A204.1 (cell line): ENCODE measurements around the gene RAI2.

Experiments used
- FAIRE-seq: peaks from 2 replicates; lab custom pipeline; 2012; peaks lifted over from hg19 to GRCh38; lab: Jason Lieb, UNC

Gene RAI2

DNA sequence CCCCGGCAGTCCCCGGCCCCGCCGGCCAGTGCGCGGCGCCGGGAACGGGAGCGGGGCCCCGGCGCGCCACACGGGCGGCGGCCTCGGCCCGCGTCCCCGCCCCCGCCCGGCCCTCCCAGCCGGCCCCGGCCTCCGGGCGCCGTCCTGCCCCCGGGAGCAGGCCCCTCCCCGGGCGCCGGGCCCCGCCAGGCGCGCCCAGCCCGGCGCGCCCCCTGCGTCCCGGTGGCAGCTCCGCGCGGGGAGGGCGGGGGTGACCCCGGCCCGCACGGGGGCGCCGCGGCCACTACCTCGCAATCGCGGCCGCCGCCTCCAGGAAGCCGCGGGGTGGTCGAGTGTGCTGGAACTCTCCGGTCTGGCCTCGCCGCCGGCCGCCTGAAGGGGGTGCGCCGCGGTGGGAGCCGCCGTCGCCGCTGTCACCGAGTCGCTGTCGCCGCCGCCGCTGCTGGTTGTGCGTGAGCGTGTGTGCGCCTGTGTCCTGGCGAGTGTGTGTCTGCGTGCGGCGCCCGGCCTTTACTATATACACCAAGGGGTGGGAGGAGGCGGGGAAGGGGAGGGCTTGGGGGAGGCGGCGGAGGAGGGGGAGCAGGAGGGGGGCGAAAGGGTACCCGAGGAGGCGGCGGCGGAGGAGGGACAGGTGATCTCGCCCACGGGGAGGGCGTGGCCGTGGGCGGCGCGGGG lies at the start of gene RAI2:
Gene RAI2 (minus strand): TSS at position 488 of the 678 bp plus-strand sequence. CDS start 59,288 bp downstream, outside the sequence.
- FAIRE-seq: no peak

DNA sequence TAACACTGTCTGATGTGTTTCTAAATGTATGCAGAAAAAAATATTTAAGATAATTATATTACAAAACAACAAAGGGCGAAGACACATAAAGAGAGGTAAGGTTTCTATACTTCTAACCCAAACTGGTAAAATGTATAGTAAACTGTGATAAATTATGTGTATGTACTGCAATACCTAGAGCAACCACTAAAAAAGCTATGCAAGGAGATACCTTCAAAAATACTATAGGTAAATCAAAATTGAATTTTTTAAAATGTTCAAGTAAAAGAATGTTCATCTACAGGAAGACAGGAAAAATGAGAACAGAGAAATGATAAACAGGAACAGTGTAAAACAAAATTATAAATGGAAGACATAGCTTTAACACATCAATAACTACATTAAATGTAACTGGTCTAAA lies 27.3 kb upstream of the RAI2 start:
- peak; percentile 65 for FAIRE-seq

GRCh38 chrX:17882680-17883079 lies 21.6 kb upstream of the RAI2 start:
- no peak for FAIRE-seq

DNA sequence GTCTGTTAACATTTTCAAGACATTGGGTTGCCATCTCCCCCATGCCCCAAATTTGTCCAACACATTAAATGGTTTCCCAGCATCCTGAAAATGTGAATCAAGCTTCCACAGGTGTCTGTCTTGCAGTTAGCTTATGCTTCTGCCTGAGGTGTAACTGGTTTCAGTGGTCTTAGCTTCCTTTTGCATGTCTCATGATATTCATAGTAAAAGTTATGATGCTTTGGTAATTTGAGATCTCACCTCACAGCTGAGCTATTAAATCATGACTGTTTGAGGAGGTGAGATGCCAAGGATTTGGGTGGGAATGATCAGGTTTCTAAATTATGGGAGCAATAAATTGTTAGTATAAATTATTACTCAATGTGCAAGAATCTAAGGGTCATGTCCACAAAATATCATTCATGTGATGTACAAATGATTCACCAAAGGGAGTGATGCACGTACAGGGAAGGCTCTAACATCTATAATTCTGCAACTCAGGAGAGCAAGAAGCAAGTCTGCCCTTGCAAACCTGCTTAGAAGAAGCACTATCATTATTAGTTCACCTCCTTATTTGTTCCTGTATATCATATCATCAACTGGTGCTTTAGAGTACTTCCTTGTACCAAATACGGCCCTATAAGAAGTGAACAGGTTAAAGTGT lies 17.1 kb upstream of the RAI2 start:
- no peak for FAIRE-seq

DNA sequence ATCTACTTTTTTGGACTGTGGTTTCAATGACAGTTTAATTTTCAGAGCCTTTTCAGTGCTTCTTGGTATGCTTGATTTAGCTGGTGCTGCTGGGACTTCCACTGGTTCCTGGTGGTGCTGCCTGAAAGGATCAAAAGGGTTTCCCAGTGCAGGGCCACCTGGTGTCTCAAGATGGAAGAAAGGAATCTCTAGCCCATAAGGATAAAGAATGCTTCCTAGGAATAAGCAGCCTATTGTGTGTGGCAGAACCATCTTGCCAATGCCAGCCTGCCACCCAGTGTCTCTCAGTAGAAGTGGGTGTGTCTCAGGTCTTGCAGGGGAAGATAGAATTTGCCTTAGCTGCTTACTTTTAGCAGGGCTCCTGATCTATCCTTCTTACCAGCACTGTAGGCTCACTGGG lies 15.0 kb upstream of the RAI2 start:
- no peak for FAIRE-seq

- FAIRE-seq: no peak
Observed at GRCh38 chrX:17869580-17869979, 8.5 kb upstream of the RAI2 start.

DNA sequence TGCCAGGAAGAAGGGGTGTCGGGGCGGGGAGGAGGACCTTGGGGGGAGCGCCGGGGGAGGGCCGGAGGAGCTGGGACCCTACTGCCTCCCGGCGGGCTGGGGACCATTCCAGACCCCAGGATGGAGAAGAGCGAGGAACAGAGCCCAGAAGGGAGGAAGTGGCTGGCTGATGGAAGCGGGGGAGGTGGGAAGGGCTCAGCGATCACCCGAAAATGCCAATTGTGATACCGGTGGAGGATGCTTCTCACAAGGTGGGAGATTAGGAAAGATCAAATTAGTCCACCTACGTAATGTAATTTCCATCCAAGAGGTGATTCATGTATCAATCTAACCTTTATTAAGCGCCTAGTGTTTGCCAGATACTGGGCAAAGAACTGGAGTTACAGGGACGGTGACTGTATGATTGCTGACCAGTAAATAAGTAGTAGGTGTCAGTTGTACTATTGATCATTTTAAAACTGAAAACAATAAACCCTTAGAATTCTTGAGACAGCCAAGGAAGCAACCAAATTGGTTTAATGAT lies 452 bp upstream of the RAI2 start:
- FAIRE-seq: no peak

- no peak for FAIRE-seq
Observed at GRCh38 chrX:17860179-17860780, 818 bp downstream of the RAI2 start.

DNA sequence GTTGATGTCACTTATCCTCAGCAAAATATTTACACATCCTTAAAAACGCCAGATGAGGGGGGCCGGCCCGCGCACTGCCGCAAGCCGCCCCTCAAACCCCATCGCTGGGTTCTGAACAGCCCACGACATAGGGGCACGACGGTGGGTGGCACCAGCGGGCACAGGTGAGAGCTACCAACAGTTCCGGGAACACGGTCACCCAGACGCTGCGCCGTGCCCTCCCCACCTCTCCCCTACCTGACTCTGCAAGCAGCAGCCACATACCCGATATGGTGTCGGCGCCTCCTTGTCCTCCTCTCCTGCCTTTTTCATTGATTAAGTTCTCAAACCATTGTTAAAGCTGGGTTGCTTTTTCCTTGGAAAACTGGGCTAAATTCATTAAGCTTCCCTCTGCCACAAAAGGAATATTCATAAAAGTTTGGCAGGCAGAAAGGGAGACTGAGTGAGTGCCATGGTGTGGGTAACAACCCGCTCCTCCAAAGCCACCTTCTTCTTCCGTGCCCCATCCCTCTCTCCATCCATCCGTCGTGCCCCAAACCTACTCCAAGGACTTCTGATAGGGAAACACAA lies 1.4 kb downstream of the RAI2 start:
- no peak for FAIRE-seq

DNA sequence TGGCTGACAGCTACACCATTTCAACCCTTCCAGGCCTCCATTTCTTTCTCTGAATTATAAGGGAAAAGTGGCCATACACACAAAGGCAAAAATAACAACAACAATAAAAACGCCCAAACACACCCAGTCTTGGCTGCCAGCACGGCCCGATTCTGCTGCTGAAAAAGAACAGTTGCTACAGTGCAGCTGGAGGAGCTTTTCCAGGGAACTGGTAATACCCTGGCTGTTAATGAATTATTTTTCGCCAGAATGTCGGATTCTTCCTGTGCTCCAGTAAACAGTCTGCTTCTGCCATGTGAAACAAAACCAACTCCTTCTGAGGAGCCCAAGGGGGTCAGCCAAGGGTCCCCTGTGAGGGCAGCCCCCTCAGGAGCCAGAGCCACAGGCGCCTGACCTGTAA lies 6.6 kb downstream of the RAI2 start:
- FAIRE-seq: no peak

DNA sequence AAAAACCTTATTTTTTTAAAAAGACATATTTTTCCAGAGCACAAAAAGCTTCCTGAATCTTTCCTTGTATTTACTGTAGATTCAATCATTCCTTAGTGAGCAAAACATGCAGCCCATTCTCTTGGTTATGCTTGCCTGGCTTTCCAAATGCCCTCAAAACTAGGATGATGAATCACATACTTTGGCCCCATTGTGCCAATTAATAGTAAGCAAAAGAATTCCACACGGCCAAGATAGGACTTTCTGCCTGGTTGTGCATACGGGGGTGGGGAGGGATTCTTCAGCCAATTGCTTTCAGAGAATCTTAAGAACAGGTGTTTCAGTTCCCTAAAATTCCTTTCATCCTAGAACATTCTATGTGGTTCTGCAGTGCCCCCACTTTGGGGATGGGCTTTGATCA lies 7.0 kb downstream of the RAI2 start:
- FAIRE-seq: no peak

DNA sequence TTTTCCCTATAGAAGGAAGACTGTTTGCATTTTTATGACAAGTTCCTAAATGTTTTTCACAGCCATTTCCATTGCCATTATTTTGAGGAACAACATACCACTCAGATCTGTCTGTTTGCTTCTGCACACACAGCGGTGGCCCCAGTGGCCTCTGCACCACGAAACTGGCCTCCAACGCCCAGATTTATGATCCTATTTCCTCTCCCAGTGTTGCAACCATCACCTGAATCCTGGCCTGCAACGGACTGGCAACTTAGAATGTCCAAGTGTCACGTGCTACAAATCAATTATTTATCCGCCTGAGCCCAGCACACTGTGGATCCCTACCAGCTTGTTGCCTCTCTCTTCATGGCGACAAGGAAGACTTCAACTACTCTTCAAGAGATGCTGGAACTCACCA lies 9.2 kb downstream of the RAI2 start:
- FAIRE-seq: no peak

- no peak for FAIRE-seq
Observed at GRCh38 chrX:17848545-17849265, 12.4 kb downstream of the RAI2 start.

DNA sequence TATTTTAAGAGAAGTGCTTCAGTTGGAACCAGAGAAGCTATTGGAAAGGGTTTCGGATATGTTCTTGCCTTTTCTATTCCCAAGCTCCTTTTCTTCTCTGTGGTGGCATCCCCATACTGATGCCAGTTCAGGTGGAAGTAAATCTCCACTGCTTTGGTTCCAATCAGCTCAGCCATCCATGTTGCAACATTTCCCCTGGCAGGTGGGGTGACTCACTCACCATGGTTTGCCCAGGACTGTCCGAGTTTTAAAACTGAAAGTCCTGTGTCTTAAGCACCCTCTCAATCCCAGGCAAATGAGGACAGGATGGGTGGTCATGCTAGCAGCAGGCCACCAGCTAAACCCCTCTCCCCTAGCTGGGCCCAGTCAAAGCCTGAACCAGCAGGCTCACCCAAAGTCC lies 15.1 kb downstream of the RAI2 start:
- no peak for FAIRE-seq

DNA sequence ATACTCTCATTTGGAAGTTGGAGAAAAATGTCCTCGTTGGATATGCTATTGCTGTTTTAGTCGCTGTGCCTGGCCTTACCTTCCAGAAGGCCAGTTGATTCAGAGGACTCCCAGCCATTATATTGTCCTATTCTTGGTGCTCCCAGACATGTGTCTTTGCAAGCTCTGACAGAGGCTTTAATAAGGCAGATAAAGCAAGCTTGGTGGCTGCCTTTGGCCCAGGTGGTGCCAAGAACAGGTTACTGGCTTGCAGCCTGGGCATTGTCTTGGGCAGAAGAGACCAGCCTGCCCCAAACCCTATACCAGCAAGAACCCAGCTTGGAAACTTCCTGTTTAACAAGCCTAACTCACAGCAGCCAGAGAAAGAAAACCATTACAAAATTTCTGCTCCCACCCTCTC lies 16.9 kb downstream of the RAI2 start:
- no peak for FAIRE-seq

DNA sequence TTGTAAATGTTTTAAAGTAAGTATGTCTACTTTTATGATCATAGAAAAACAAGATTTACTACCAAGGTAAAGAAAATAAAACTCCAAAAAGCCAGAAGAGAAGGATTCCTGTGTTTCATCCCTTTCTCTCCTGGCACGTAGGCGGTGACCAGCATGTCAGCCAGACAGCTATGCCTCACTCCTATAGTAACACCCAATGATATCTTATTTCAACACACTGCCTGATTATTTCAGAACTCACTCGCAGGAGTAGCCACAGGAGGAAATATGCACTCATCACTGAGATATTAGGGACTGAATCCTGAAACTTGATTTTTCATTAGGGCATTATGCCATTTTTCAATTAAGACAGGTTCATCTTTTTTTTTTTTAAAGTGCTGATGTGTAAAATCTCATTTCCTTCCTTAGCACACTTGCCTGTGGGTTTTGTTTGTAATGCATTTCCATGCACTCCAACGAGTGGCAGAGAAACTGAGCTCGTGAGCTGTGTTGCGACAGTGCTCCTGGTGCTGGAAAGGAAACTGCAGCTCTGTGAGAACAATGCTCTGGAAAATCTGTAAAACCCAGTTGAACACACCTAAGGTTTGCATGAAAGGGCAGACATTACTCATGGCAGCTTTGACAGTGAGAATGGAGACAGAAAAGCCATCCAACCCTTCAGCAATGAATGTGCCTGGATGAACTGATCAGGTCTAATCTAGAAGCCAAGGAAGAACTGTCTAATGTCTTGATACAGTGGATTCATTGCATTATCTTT lies 18.2 kb downstream of the RAI2 start:
- FAIRE-seq: no peak

DNA sequence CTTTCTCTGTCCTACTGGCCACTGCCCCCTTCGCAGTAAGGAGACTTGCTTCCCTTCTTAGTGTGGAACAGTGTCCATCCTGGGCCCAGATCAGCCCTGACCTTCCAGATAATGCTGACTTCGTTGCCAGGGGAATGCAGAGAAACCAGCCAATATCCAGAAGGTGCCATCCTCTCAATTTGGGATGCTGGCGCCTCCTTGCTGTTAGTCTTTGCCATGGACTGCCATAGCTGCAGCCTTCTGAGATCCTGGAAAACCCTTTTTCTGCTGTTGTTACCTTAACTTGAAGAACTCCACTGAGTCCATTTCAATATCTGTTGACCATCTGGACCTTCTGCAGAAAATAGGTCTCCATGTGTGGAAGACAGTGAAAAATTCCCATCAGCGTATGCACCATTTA lies 21.8 kb downstream of the RAI2 start:
- no peak for FAIRE-seq

GRCh38 chrX:17836830-17837229 lies 24.3 kb downstream of the RAI2 start:
- FAIRE-seq: no peak

GRCh38 chrX:17833954-17834353 lies 27.1 kb downstream of the RAI2 start:
- FAIRE-seq: no peak

GRCh38 chrX:17831255-17831654 lies 29.8 kb downstream of the RAI2 start:
- no peak for FAIRE-seq

DNA sequence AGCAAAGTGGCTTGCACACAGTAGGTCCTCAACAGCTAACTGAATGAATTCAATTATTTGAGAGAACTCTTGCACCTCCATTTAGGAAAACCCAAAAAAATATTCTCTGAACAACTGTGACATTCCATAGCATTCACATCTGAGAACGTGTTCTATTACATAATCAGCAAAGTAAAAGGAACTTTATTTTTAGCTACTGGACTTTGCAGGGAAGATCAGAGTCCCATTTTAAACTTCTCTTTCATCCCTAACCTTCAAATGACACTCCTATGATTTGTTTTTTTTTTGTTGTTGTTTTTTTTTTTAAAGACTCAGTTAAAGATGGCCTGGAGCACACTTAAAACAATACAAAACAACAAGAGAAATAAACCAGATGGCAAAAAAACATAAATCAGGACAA lies 30.9 kb downstream of the RAI2 start:
- no peak for FAIRE-seq

- no peak for FAIRE-seq
Observed at GRCh38 chrX:17829566-17829965, 31.5 kb downstream of the RAI2 start.
